ENCODE measurements around the gene MECP2. TPM values are rescaled to one million over a fixed set of nuclear protein-coding genes. Genes with fewer than 3 reads are reported as not detected.

The MECP2 gene
- total and polyA plus RNA-seq, 2 donors (not counting 1 experiment from before 2014, with no cell fraction given), result 11.5 to 24.9 TPM

DNA sequence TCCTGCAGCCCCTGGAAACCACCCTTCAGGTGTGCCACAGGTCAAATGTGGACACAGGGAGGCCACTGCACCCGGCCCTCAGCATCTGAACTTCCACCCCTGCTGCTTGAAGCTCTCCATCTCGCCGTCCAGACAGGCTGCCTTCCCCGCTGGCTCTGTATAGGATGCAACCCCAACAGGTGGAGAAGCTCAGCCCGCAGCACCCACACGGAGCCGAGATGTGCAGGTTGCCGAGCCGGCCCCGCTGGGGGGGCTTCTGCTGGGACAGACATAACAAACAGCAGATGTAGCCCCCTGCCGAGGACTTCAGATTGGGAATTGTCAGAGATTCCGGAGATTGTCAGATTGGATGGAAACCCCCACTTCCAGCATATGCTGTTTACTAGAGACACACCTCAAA lies 104.4 kb downstream of the MECP2 start:
- Histone ChIP-seq H3K27ac (ENCODE audit: insufficient read depth, low read length) (no peak overlapping the region), H2AFZ (ENCODE audit: low read length) (no peak overlapping the region), H3K36me3 (ENCODE audit: control insufficient read depth, insufficient read depth, low read length) (no peaks in the 10 kb centered on the region), H3K9ac (ENCODE audit: insufficient read depth, low read length) (no peak overlapping the region), H3K4me1 (ENCODE audit: control insufficient read depth, extremely low read depth, insufficient read depth, low read length) (no peaks in the 10 kb centered on the region), H3K9me3 (ENCODE audit: control insufficient read depth, insufficient read depth, low read depth, low read length) (no peaks in the 10 kb centered on the region), H3K79me2 (ENCODE audit: control insufficient read depth, insufficient read depth, low read length) (no peaks in the 10 kb centered on the region), H3K27me3 (ENCODE audit: control insufficient read depth, insufficient read depth, low read length) (no peaks in the 10 kb centered on the region), H3K4me3 (replicated peaks in 1 of 4; ENCODE audit: control extremely low read depth in 1 of 4, insufficient read depth in 1 of 4, low read depth in 3 of 4, low read length in 4 of 4) (no peak overlapping the region), H4K20me1 (ENCODE audit: control insufficient read depth, extremely low read depth, insufficient read depth, low read length) (no peaks in the 10 kb centered on the region), H3K4me2 (ENCODE audit: extremely low read depth, insufficient read depth, low read length) (no peak overlapping the region)
- DNase-seq (ENCODE audit: low read depth in 2 of 2), result no peak
- TF ChIP-seq, protein P1, sequence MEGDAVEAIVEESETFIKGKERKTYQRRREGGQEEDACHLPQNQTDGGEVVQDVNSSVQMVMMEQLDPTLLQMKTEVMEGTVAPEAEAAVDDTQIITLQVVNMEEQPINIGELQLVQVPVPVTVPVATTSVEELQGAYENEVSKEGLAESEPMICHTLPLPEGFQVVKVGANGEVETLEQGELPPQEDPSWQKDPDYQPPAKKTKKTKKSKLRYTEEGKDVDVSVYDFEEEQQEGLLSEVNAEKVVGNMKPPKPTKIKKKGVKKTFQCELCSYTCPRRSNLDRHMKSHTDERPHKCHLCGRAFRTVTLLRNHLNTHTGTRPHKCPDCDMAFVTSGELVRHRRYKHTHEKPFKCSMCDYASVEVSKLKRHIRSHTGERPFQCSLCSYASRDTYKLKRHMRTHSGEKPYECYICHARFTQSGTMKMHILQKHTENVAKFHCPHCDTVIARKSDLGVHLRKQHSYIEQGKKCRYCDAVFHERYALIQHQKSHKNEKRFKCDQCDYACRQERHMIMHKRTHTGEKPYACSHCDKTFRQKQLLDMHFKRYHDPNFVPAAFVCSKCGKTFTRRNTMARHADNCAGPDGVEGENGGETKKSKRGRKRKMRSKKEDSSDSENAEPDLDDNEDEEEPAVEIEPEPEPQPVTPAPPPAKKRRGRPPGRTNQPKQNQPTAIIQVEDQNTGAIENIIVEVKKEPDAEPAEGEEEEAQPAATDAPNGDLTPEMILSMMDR (conservative IDR thresholded peaks at IDR 0.05 in 1 of 2, IDR thresholded peaks at IDR 0.05 in 1 of 2; ENCODE audit: low read depth in 1 of 2, low read length in 2 of 2), result no peak
- TF ChIP-seq EZH2 (IDR thresholded peaks at IDR 0.05; ENCODE audit: low read length, missing control alignments), result no peak

DNA sequence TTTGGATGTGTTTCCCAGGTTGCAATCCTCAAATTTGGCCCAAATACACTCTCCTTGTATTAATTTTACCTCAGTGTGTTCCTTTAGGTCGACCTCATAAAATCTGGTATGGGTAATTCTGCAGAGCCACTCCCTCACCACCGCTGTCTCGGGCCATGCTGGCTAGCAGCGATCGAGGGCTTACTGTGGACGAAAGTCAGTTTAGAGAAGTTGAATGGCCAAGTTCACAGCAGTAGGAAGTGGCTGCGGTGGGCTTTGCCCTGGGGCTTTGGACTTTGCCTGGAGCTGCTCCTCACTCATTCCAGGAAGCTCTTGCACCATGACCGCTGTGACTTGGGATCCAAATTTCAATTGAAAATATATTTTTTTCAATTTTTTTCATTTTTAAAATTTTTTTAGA lies 105.3 kb downstream of the MECP2 start:
- Histone ChIP-seq H3K4me1 (ENCODE audit: control insufficient read depth, extremely low read depth, insufficient read depth, low read length) (no peaks in the 10 kb centered on the region), H3K27ac (ENCODE audit: insufficient read depth, low read length) (no peak overlapping the region), H3K27me3 (ENCODE audit: control insufficient read depth, insufficient read depth, low read length) (no peaks in the 10 kb centered on the region), H3K79me2 (ENCODE audit: control insufficient read depth, insufficient read depth, low read length) (no peaks in the 10 kb centered on the region), H3K4me3 (replicated peaks in 1 of 4; ENCODE audit: control extremely low read depth in 1 of 4, insufficient read depth in 1 of 4, low read depth in 3 of 4, low read length in 4 of 4) (no peak overlapping the region), H4K20me1 (ENCODE audit: control insufficient read depth, extremely low read depth, insufficient read depth, low read length) (no peaks in the 10 kb centered on the region), H3K9me3 (ENCODE audit: control insufficient read depth, insufficient read depth, low read depth, low read length) (no peaks in the 10 kb centered on the region), H3K9ac (ENCODE audit: insufficient read depth, low read length) (no peak overlapping the region), H2AFZ (ENCODE audit: low read length) (no peak overlapping the region), H3K36me3 (ENCODE audit: control insufficient read depth, insufficient read depth, low read length) (no peaks in the 10 kb centered on the region), H3K4me2 (ENCODE audit: extremely low read depth, insufficient read depth, low read length) (no peak overlapping the region)
- no peak for TF ChIP-seq EZH2 (IDR thresholded peaks at IDR 0.05; ENCODE audit: low read length, missing control alignments)
- TF ChIP-seq, protein P1 (conservative IDR thresholded peaks at IDR 0.05 in 1 of 2, IDR thresholded peaks at IDR 0.05 in 1 of 2; ENCODE audit: low read depth in 1 of 2, low read length in 2 of 2), result no peak
- DNase-seq (ENCODE audit: low read depth in 2 of 2), result no peak

DNA sequence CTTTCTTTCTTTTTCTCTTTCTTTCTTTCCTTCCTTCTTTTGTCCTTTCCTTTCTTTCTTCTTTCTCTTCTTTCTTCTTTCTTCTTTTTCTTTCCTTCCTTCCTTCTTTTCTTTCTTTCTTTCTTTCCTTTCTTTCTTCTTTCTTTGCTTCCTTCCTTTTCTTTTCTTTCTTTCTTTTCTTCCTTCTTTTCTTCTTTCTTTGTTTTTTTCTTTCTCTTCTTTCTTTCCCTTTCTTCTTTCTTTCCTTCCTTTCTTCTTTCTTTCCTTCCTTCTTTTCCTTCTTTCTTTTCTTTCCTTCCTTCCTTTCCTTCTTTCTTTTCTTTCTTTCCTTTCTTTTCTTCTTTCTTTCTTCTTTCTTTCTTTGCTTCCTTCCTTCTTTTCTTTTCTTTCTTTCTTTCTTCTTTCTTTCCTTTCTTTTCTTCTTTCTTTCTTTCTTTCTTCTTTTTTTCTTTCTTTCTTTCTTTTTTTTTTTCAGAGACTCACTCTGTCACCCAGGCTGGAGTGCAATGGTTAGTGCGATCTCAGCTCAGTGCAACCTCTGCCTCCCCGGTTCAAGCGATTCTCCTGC lies 106.4 kb downstream of the MECP2 start:
- no peak overlapping the region for H2AFZ ChIP-seq (ENCODE audit: low read length)
- DNase-seq (ENCODE audit: low read depth in 2 of 2), result no peak
- H3K4me3 ChIP-seq (replicated peaks in 1 of 4; ENCODE audit: control extremely low read depth in 1 of 4, insufficient read depth in 1 of 4, low read depth in 3 of 4, low read length in 4 of 4), result no peak overlapping the region
- no peaks in the 10 kb centered on the region for H4K20me1 ChIP-seq (ENCODE audit: control insufficient read depth, extremely low read depth, insufficient read depth, low read length)
- H3K9me3 ChIP-seq (ENCODE audit: control insufficient read depth, insufficient read depth, low read depth, low read length), result no peaks in the 10 kb centered on the region
- H3K27me3 ChIP-seq (ENCODE audit: control insufficient read depth, insufficient read depth, low read length), result no peaks in the 10 kb centered on the region
- H3K4me1 ChIP-seq (ENCODE audit: control insufficient read depth, extremely low read depth, insufficient read depth, low read length), result no peaks in the 10 kb centered on the region
- no peak overlapping the region for H3K27ac ChIP-seq (ENCODE audit: insufficient read depth, low read length)
- no peaks in the 10 kb centered on the region for H3K36me3 ChIP-seq (ENCODE audit: control insufficient read depth, insufficient read depth, low read length)
- H3K79me2 ChIP-seq (ENCODE audit: control insufficient read depth, insufficient read depth, low read length), result no peaks in the 10 kb centered on the region
- no peak overlapping the region for H3K4me2 ChIP-seq (ENCODE audit: extremely low read depth, insufficient read depth, low read length)
- TF ChIP-seq EZH2 (IDR thresholded peaks at IDR 0.05; ENCODE audit: low read length, missing control alignments), result no peak
- TF ChIP-seq, protein P1 (conservative IDR thresholded peaks at IDR 0.05 in 1 of 2, IDR thresholded peaks at IDR 0.05 in 1 of 2; ENCODE audit: low read depth in 1 of 2, low read length in 2 of 2), result no peak
- H3K9ac ChIP-seq (ENCODE audit: insufficient read depth, low read length), result no peak overlapping the region

Measured in fibroblast of lung (primary cell).